T-cell (primary cell): Measurements from ENCODE around the gene GCN1. TPM values are rescaled to one million over a fixed set of nuclear protein-coding genes. Genes with fewer than 3 reads are reported as not detected.

ENCODE experiments used
- ATAC-seq, 4 experiments: fragments of 200-7000 bp in 3 of 4; fragments of 150-1000 bp in 1 of 4; cut with Tn5 transposase; replicated peaks in 1 of 4; 1 replicate in 3 of 4; 2 replicates in 1 of 4; pipeline ENCODE4 v1.10.0; 2021; ENCODE audit warnings: moderate library complexity in 3 of 4, mild to moderate bottlenecking in 2 of 4, moderate number of reproducible peaks in 1 of 4
- CTCF ChIA-PET, 2 donors: fragments of 300-600 bp; sonication (Branson Sonifier 250); formaldehyde crosslinking; loops; one replicate each; lab custom pipeline; 2022; ENCODE audit warnings: antibody characterized with exemption in 2 of 2; lab: Charles Lee
- POLR2A ChIA-PET, 2 donors: fragments of 300-600 bp; sonication (Branson Sonifier 250); formaldehyde crosslinking; loops; one replicate each; lab custom pipeline; 2022; ENCODE audit warnings: antibody characterized with exemption in 2 of 2; lab: Charles Lee
- DNase-seq, 35 experiments: peaks; one replicate each; pipeline versions ENCODE4 v3.0.0 to v3.0.0-alpha.2; 2013 to 2023
- H3K27ac ChIP-seq: one replicate; pipeline ENCODE4 v1.5.1; 2013; ENCODE audit warnings: low read length
- H3K27me3 ChIP-seq, 2 experiments: replicated peaks in 1 of 2; 1 replicate in 1 of 2; 2 replicates in 1 of 2; pipeline versions ENCODE4 v1.6.1 to v1.7.0; 2013; ENCODE audit warnings: low read length in 1 of 2, mixed read lengths in 1 of 2; ENCODE audit not compliant: control insufficient read depth in 2 of 2, insufficient read depth in 2 of 2; ENCODE audit errors: extremely low read depth in 1 of 2
- H3K36me3 ChIP-seq, 2 donors: 1 replicate in 1 of 2; 2 replicates in 1 of 2; pipeline versions ENCODE4 v1.6.1 to v1.7.0; 2013; ENCODE audit warnings: low read length in 1 of 2; ENCODE audit not compliant: control insufficient read depth in 2 of 2, insufficient read depth in 1 of 2; ENCODE audit errors: extremely low read depth in 1 of 2
- H3K4me1 ChIP-seq, 2 experiments: 1 replicate in 1 of 2; 2 replicates in 1 of 2; pipeline versions ENCODE4 v1.6.1 to v1.7.0; 2013; ENCODE audit warnings: low read length in 2 of 2, mixed read lengths in 1 of 2; ENCODE audit not compliant: insufficient read depth in 2 of 2, control insufficient read depth in 1 of 2; ENCODE audit errors: extremely low read depth in 1 of 2
- H3K4me3 ChIP-seq, 2 donors: 1 replicate in 1 of 2; 2 replicates in 1 of 2; pipeline versions ENCODE4 v1.5.1 to v1.7.0; 2013; ENCODE audit warnings: mild to moderate bottlenecking in 2 of 2, low read length in 1 of 2, moderate library complexity in 1 of 2; ENCODE audit not compliant: control insufficient read depth in 1 of 2; ENCODE audit errors: extremely low read depth in 1 of 2
- H3K9me3 ChIP-seq: 2 replicates; pipeline ENCODE4 v1.7.0; 2013
- H3K27ac Mint-ChIP-seq, 2 donors: one replicate each; pipeline ENCODE4 v1.8.0; 2020 to 2021; ENCODE audit warnings: mild to moderate bottlenecking in 2 of 2, mixed read lengths in 2 of 2
- H3K27me3 Mint-ChIP-seq, 2 donors: one replicate each; pipeline ENCODE4 v1.8.0; 2021 to 2022; ENCODE audit warnings: mixed read lengths in 2 of 2
- H3K36me3 Mint-ChIP-seq: one replicate; pipeline ENCODE4 v1.8.0; 2021; ENCODE audit warnings: mixed read lengths
- H3K4me1 Mint-ChIP-seq, 3 donors: one replicate each; pipeline ENCODE4 v1.8.0; 2020 to 2022; ENCODE audit warnings: mixed read lengths in 3 of 3, mild to moderate bottlenecking in 1 of 3
- H3K4me3 Mint-ChIP-seq, 3 donors: one replicate each; pipeline ENCODE4 v1.8.0; 2020 to 2022; ENCODE audit warnings: mild to moderate bottlenecking in 3 of 3, mixed read lengths in 3 of 3, moderate library complexity in 3 of 3
- H3K9me3 Mint-ChIP-seq, 3 donors: one replicate each; pipeline ENCODE4 v1.8.0; 2020 to 2022; ENCODE audit warnings: mixed read lengths in 3 of 3
- WGBS: methylation state at CpG from one replicate; pipeline ENCODE4 v1.1.5; 2013; ENCODE audit warnings: missing lambda C conversion rate; ENCODE audit not compliant: insufficient coverage; 5-methylcytosine and 5-hydroxymethylcytosine counted together
- total RNA-seq, 35 experiments: library from RNA in 6 of 35; stranded (reverse) in 6 of 35; fragments of 120-200 nt in 1 of 35; gene quantifications; one replicate each; pipeline versions ENCODE4 v1.2.1 to v1.2.4 and lab custom pipeline; 2013 to 2026

The GCN1 gene
- total RNA-seq, 5 donors from 2014 or later (not counting 1 experiment from before 2014, with no cell fraction given): 139 to 171 (median 161) TPM

- H3K4me3 ChIP-seq: no peak overlapping the region
- H3K4me1 ChIP-seq: peaks cover 0 to 27% of the 10 kb centered on the region in 2 experiments
- H3K27ac ChIP-seq: no peak overlapping the region
- peaks cover 31% of the 10 kb centered on the region for H3K36me3 Mint-ChIP-seq
- no peaks in the 10 kb centered on the region for H3K27me3 Mint-ChIP-seq
- peaks cover 35 to 89% of the 10 kb centered on the region in 2 donors for H3K36me3 ChIP-seq
- H3K9me3 Mint-ChIP-seq: no peaks in the 10 kb centered on the region
- no peak for DNase-seq
- WGBS: over 99% methylated on average over 12 of the region's 13 CpGs
- ChIA-PET CTCF (interaction anchor here (0.6 kb wide), 4 partner anchors 17 to 53 kb away, joined by 3 to 7 read pairs (median 4); no protein-coding TSS in a partner anchor), POLR2A (no interaction called here)
- no peaks in the 10 kb centered on the region for H3K27me3 ChIP-seq
- H3K9me3 ChIP-seq: no peaks in the 10 kb centered on the region
- no peak for ATAC-seq
- H3K27ac Mint-ChIP-seq: no peak overlapping the region
- no peak overlapping the region for H3K4me3 Mint-ChIP-seq
- peaks cover 19% of the 10 kb centered on the region in 3 donors for H3K4me1 Mint-ChIP-seq
Observed at GRCh38 chr12:120221576-120221900, 27.0 kb upstream of the GCN1 start.

- POLR2A ChIA-PET: no interaction called here
- Mint-ChIP-seq H3K4me3 (no peak overlapping the region), H3K4me1 (peaks cover 13 to 15% (median 14%) of the 10 kb centered on the region in 3 donors)
Observed at GRCh38 chr12:120220838-120221575, 26.5 kb upstream of the GCN1 start.

GRCh38 chr12:120218680-120219606, 24.4 kb upstream of the GCN1 start:
- CTCF ChIA-PET: interaction anchor here in 1 of 2 donors (0.6 to 1.1 kb wide), 2 partner anchors 19 to 47 kb away, joined by 3 to 4 read pairs; partner anchors contain the start of gene PXN
- ATAC-seq (no peak), DNase-seq (no peak)
- Mint-ChIP-seq H3K9me3 (no peaks in the 10 kb centered on the region), H3K4me3 (no peak overlapping the region), H3K27ac (no peak overlapping the region), H3K4me1 (peaks cover 0 to 6% (median 0%) of the 10 kb centered on the region in 3 donors), H3K27me3 (no peaks in the 10 kb centered on the region), H3K36me3 (peaks cover 42% of the 10 kb centered on the region)
- Histone ChIP-seq H3K9me3 (no peaks in the 10 kb centered on the region), H3K27ac (no peak overlapping the region), H3K4me3 (no peak overlapping the region), H3K4me1 (peaks cover 0 to 2% of the 10 kb centered on the region in 2 experiments), H3K36me3 (peaks cover 48 to 91% of the 10 kb centered on the region in 2 donors), H3K27me3 (no peaks in the 10 kb centered on the region)
- POLR2A ChIA-PET: interaction anchor here in 1 of 2 donors (0.7 to 1.1 kb wide), 2 partner anchors 10 to 18 kb away, joined by 3 read pairs; partner anchors contain the start of gene RPLP0
- WGBS: 97% methylated on average over 16 of the region's 19 CpGs

More at GRCh38 chr12:120220838-120221575, 26.5 kb upstream of the GCN1 start:
- Mint-ChIP-seq H3K9me3 (no peaks in the 10 kb centered on the region), H3K27ac (no peak overlapping the region), H3K36me3 (peaks cover 32% of the 10 kb centered on the region), H3K27me3 (no peaks in the 10 kb centered on the region)
- 91% methylated on average over 7 of the region's 10 CpGs for WGBS
- H3K4me3 ChIP-seq: no peak overlapping the region
- H3K4me1 ChIP-seq: peaks cover 0 to 22% of the 10 kb centered on the region in 2 experiments
- peaks cover 38 to 89% of the 10 kb centered on the region in 2 donors for H3K36me3 ChIP-seq
- ATAC-seq: no peak
- no peak overlapping the region for H3K27ac ChIP-seq
- DNase-seq: no peak
- CTCF ChIA-PET: interaction anchor here (0.5 to 0.8 kb wide), 4 partner anchors 19 to 48 kb away, joined by 3 to 7 read pairs (median 6); partner anchors contain the start of gene RPLP0 (in 1 of the 2)
- H3K9me3 ChIP-seq: no peaks in the 10 kb centered on the region
- H3K27me3 ChIP-seq: no peaks in the 10 kb centered on the region

GRCh38 chr12:120216742-120217605, 22.5 kb upstream of the GCN1 start:
- H3K9me3 ChIP-seq: no peaks in the 10 kb centered on the region
- H3K36me3 ChIP-seq: peaks cover 52 to 91% of the 10 kb centered on the region in 2 donors
- H3K27me3 ChIP-seq: no peaks in the 10 kb centered on the region
- Mint-ChIP-seq H3K4me3 (no peak overlapping the region), H3K36me3 (peaks cover 37% of the 10 kb centered on the region), H3K4me1 (no peaks in the 10 kb centered on the region), H3K9me3 (no peaks in the 10 kb centered on the region), H3K27ac (no peak overlapping the region), H3K27me3 (no peaks in the 10 kb centered on the region)
- WGBS: 94% methylated on average over 20 of the region's 32 CpGs
- no peak overlapping the region for H3K4me3 ChIP-seq
- ChIA-PET POLR2A (interaction anchor here (0.6 to 0.7 kb wide), 3 partner anchors 21 to 74 kb away, joined by 4 to 5 read pairs (median 5); no protein-coding TSS in a partner anchor), CTCF (interaction anchor here (0.9 to 1.1 kb wide), 6 partner anchors 11 to 85 kb away, joined by 3 to 5 read pairs (median 3); partner anchors contain the start of genes PXN (in 1 of the 2) and SIRT4 (in 1 of the 2))
- H3K4me1 ChIP-seq: no peaks in the 10 kb centered on the region
- H3K27ac ChIP-seq: no peak overlapping the region
- ATAC-seq (no peak), DNase-seq (no peak)

- 89% methylated on average over 13 of the region's 23 CpGs for WGBS
- Mint-ChIP-seq H3K27ac (peak overlapping the region in 1 of 2 donors; percentile 11), H3K27me3 (no peaks in the 10 kb centered on the region), H3K9me3 (no peaks in the 10 kb centered on the region), H3K4me1 (no peaks in the 10 kb centered on the region), H3K36me3 (peaks cover 46% of the 10 kb centered on the region), H3K4me3 (no peak overlapping the region)
- Histone ChIP-seq H3K4me1 (no peaks in the 10 kb centered on the region), H3K27ac (no peak overlapping the region), H3K9me3 (no peaks in the 10 kb centered on the region), H3K36me3 (peaks cover 49 to 90% of the 10 kb centered on the region in 2 donors), H3K4me3 (no peak overlapping the region), H3K27me3 (no peaks in the 10 kb centered on the region)
- ATAC-seq (peak in 1 of 4 experiments; percentile 9), DNase-seq (no peak)
- ChIA-PET CTCF (interaction anchor here (0.9 kb wide), 4 partner anchors 12 to 86 kb away, joined by 3 read pairs; partner anchors contain the start of genes PXN (in 1 of the 2) and SIRT4 (in 1 of the 2)), POLR2A (no interaction called here)
Observed at GRCh38 chr12:120215766-120216735, 21.5 kb upstream of the GCN1 start.
